HPDE6-E6E7 (cell line): ENCODE measurements around the gene PDZD2.
"Not testable (repeated sequence)": the region's sequence is repeated elsewhere in the genome, so short reads cannot be mapped to it uniquely, and the experiment has no call there.

ENCODE experiments used
- DNase-seq: peaks from one replicate; pipeline ENCODE4 v3.0.0; 2011; ENCODE audit warnings: missing footprints; ENCODE audit errors: extremely low spot score

Gene PDZD2

DNA sequence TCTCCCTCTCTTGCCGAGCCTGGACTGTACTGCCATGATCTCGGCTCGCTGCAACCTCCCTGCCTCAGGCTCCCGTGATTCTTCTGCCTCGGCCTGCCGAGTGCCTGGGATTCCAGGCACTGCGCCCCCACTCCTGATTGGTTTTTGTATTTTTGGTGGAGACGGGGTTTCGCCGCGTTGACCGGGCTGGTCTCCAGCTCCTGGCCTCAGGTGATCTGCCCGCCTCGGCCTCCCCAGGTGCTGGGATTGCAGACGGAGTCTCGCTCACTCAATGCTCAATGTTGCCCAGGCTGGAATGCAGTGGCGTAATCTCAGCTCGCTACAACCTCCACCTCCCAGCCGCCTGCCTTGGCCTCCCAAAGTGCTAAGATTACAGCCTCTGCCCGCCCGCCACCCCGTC, 400.2 kb downstream of the PDZD2 start:
- DNase-seq: not testable (repeated sequence)

DNA sequence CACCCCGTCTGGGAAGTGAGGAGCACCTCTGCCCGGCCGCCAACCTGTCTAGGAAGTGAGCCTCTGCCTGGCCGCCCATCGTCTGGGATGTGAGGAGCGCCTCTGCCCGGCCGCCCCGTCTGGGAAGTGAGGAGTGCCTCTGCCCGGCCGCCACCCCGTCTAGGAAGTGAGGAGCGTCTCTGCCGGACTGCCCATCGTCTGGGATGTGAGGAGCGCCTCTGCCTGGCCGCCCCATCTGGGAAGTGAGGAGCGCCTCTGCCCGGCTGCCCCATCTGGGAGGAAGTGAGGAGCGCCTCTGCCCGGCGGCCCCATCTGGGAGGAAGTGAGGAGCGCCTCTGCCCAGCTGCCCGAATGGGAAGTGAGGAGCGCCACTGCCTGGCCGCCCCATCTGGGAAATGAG, 400.7 kb downstream of the PDZD2 start:
- not testable (repeated sequence) for DNase-seq

DNA sequence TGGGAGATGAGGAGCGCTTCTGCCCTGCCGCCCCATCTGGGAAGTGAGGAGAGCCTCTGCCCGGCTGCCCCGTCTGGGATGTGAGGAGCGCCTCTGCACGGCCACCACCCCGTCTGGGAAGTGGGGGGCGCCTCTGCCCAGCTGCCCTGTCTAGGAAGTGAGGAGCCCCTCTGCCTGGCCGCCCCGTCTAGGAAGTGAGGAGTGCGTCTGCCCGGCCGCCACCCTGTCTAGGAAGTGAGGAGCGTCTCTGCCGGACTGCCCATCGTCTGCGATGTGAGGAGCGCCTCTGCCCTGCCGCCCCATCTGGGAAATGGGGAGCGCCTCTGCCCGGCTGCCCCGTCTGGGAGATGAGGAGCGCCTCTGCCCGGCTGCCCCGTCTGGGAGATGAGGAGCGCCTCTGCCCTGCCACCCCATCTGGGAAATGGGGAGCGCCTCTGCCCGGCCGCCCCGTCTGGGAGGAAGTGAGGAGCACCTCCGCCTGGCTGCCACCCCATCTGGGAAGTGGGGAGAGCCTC, 401.3 kb downstream of the PDZD2 start:
- not testable (repeated sequence) for DNase-seq

DNA sequence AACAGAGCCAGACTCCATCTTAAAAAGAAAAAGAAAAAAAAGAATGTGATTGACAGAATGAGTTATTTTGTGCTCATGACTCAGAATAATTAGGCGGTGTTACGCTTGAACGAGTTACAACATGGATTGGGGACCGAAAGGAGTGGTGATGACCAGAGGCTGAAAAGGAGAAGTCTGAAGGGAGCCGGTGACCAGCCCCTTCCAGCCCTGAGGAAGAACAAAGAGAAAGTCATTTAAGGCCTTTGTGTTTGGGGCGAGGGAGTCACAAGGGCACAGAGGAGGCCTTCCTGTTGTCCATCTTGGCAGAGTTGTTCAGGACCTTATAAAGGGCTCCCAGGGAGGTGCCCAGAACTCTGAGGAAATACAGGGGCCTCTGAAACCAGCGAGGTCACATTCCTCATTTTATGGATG, 403.6 kb downstream of the PDZD2 start:
- peak; percentile 76 for DNase-seq

DNA sequence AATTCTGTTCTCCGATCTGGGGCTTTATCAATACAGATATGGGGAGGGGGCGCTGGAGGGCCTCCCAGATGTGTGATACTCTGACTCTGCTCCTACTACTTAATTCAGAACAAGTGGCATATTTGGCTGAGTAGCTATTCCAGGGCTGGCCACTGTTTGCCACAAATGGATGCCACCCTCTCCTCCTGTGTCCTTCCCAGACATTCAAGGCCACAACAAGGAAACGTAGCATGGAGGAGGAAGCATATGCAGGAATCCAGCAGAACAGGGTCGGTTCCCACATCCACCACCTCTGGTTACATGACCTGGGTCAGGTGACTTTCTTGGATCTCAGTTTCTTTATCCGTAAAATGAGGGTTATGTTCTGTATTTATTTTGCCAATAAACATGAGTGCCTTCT, 404.2 kb downstream of the PDZD2 start:
- DNase-seq: no peak

DNA sequence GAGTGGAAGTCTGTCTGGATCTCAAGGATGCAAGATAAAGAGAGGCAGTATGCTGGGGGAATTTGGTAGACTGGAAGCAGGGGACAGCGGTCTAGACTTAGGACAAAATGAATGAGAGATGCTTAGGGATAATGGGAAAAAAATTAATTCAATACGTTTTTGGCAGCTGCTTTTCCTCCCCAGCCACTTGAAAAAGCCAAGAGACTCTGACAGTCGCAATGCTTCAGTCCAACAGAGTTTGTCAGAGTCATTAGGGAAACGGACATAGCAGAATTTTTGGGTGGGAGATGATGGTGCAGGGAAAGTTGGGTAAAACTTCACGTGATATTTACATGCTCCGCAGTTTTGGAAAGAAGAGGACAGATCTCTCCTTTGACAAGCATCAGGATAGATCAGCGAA, 405.5 kb downstream of the PDZD2 start:
- no peak for DNase-seq

DNA sequence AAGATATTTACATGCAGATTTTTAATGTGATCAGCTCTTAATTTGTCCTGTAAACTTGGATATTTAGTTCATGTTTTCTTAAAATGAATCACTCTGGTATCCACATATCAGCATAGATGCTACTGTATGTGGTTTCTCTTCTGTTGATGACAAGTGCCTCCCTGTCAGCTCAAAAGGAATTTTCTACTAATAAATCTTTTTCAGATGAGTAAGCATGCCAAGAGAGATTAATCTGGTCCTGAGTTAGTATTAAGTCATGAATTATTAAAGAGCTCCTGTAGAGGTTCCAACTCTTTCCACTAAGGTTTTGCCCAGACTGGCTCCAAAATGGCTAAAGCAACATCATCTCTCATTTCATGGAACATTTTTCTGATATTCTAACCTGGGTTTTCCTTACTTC, 406.0 kb downstream of the PDZD2 start:
- peak; percentile 69 for DNase-seq

DNA sequence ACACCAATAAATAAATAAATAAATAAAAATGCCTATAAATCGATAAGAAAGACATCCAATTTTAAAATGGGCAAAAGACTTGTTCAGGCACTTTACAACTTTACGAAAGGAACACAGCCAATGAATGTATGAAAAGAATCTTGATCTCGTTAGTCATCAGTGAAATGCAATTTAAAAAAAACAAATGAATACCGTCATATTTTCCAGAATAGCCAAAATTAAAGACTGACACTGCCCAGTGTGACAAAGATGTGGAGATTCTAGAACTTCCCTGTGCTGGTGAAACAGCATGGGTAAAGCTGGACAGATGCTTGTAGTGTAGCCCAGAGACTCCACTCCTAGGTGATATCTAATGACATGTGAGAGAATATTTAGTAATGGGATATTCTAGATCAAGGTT, 408.1 kb downstream of the PDZD2 start:
- DNase-seq: no peak

DNA sequence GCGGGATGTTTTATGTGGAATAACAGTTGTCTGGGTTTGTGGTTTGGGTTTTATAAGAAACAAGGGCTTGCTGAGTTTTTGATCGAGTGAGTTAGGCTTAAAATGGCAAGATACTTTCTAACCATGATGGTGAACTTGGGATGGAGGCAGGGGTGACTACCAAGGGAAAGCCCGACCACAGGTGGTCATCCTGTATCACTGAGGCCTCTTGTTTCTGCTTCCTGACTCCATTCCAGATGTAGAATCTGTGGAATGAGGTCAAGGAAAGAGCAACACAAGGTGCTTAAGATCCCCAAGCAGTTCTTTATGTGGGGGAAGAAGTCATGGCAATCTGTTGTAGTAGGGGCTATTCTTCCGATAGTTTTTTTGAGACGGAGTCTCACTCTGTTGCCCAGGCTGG, 412.9 kb downstream of the PDZD2 start:
- DNase-seq: no peak

DNA sequence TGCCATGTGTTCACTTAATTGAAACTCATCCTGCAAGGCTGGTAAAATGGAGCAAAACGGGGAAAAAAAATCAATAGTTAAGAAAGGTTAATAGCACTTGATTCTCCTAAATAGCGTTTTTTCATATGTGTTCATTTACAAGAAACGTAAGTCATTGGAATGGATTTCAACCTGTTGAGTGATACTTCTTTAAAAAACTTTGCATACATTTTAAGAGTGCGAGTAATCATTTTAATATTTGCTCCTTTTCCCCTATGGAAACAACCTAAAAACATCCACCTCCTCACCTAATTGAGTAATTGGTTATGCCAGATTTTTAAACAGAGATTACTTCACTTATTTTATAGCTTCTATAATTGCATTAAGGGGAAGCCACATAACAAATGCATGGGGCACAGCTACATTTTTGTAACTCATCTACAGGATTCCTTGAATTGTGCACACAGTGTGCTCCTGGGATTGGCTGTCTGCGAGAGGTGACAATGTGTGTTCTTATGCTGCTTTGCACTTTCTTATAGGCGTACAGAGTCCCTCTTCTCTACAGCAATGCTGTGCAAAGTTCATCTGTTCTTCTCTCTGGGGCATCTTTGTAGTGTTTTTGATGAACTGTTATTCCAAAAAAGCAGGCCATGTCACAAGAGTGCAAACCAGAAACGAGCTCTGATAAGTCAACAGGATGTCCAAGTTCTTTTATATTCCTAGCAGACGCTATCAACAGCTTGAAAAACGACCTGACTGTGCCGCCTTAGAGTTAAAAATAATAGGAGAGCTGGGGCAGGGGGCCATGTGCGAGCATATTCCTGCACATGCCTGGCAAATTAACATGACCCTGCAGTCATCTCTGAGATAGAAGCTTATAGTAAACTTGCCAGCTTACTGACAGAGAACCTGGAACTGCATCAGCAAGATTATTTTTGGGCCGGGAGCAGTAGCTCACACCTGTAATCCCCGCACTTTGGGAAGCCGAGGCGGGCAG, 417.2 kb downstream of the PDZD2 start:
- no peak for DNase-seq

DNA sequence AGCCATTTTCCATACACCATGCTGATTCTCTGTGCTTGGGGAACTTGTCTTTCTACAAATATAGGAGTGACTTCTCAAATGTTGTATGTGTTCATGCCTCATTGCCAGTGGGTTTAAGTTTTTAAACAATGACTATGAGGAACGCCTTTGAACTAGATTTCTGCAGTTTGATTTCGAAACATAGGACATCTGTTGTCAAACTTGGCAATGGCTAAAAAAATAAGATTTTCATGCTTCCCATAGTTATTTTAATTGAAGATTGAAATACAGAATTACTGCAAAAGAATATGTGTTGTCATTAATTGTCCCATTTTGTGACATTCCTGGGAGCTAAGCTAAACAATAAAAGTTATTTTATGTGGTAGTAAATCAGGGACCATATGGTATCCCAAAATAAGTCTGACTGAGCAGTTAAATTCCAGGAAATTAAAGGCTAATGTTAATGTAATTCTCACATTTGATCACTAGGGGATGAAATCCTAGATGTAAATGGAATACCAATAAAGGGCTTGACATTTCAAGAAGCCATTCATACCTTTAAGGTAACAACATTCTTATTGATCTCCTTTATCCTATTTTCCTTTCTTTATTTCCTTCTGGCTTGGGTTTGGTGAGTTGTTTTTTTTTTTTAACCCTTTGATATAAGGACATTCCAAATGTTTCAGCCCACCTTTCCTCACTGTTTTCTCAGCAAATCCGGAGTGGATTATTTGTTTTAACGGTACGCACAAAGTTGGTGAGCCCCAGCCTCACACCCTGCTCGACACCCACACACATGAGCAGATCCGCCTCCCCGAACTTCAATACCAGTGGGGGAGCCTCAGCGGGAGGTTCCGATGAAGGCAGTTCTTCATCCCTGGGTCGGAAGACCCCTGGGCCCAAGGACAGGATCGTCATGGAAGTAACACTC, 418.5 kb downstream of the PDZD2 start:
- no peak for DNase-seq

DNA sequence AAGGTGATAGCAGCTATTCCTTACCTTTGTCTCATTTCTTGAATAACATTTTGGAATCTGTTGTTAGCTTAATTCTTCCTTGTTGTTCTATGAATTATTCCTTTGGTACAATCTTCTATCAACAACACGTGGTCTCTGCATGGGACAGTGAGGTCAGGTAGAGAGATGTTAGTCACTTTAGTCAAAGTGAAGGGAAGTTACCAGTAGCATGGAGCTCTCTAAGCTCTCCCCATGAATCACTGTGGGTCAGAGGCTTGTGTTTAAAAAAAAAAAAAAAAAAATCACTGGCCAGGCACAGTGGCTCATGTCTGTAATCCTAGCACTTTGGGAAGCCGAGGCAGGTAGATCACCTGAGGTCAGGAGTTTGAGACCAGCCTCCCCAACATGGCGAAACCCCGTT, 419.2 kb downstream of the PDZD2 start:
- DNase-seq: no peak

DNA sequence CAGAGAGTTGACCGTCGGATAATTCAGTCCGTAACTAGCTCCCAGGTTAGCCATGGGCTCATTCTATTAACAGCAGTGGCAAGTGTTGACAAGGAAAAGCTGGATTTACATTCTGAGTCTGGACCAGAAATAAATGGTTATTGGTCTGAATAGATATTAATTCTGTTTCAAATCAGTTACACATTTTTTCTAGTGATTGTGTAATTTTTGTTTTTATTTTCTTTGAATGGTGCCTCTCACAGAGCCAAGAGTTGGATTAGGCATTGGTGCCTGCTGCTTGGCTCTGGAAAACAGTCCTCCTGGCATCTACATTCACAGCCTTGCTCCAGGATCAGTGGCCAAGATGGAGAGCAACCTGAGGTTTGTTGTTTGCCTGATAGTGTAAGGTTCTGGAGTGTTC, 420.1 kb downstream of the PDZD2 start:
- DNase-seq: no peak

DNA sequence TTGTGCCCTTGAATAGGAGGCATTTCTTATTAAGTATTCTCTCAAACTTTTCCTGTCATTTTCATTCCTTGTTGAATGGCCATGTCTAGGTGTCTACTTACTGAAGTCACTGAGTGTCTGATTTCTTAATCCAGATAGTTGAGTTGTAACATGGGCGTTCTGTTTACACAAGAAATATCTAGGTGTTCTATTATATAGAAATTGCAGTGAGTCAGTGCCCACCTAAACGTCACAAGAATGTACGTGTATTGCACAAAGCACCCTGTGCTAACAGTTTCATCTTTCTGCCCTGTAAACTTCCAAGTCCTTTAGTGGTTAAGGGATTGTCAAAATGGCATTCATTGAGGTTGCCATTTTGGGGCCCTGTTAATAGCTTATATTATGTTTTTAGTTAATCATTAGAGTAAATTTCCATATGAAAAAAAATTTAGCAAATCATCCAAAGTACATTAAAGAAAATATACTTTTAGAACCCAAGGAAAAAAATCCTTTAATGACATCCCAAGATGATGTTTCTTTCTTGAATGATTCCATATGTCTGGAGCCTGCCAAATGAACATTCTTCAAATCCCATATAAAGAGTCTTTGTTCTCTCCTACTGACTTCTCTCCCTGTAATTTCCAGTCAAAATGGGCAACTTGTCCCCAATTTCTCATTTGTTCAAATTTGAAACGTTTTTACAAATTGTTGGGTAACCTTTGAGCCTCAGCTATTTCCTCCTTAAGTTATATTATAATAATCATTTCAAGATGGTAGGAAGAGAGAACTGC, 421.0 kb downstream of the PDZD2 start:
- DNase-seq: peak; percentile 73

DNA sequence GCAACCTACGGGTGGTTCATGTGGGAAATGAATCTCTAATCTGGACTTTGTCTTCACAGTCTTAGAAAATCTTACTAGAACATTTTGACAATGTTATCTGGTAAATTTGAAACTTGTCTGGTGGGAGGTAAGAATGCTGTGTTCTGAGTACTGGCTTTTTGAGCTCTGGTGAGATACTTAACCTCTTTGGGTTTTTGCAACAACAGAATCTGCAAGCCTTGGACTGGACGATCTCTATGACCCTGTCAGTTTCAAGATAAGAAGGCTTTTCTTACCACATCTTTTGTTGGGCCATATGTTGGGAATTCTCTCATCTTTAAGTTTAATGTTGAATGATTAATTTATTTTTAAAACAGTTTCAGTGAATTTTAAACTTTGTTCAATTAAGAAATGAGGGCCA, 422.3 kb downstream of the PDZD2 start:
- no peak for DNase-seq

DNA sequence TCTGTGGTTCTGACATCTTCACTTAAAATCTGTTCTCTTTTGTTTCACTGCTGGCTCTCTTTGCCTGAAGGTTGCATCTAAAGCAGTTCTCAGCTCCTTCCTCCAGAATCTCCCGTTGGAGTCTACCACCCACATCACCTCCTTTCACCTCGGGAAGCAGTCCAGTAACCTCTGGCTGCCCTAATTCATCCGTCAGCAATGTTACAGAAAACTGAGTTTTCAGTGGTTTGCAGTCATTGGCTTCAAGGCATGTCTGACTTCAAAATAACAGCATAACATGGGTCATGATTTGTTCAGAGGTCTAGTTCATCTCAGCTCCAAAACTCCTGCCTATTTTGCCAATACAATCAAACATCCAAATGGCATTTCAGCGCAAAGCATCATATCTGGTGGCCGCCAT, 427.5 kb downstream of the PDZD2 start:
- DNase-seq: no peak

DNA sequence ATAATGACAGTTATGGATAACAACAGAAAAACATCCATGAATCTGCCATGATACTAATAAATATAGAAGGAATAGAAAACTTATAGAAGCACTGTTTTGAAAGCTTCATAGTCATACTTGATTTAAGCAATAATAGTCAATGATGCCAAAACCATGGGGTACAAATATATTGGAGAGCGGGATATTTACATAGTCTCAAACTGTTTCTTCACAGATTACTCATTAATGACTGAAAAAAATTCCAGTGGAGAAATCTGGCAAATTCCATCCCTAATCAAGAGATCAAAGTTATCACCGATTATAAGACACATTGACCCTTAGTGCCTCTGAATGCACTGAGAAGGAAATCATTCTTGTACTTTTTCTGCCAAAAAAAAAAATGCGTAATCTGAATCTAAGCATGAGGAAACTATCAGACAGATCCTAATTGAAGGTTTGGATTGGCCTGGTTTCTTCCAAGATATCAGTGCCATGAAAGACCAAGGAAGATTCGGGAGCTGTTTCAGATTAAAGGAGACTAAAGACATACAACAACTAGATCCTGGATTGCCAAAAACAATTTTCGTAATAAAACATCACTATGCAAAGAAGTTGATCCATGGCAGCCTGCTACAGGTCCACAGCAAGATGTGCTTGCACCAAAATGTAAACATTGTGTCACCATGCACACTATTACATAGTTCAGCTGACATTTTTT, 429.0 kb downstream of the PDZD2 start:
- DNase-seq: no peak

DNA sequence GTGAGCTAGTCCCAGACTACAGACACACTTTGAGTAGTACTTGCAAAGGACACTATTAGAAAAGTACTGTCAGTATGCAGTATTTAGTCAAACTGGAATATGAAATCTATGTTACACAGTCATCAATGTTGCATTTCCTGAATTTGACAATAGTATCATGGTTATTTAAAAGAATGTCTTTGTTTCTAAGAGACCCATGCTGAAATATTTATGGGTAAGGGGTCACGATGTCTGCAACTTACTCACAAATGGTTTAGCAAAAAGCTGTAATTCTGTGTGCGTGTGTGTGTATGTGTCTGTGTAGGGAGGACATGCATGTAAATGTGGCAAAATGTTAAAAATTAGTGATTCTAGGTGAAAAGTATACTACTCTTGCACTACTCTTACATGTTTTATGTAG, 429.6 kb downstream of the PDZD2 start:
- no peak for DNase-seq

DNA sequence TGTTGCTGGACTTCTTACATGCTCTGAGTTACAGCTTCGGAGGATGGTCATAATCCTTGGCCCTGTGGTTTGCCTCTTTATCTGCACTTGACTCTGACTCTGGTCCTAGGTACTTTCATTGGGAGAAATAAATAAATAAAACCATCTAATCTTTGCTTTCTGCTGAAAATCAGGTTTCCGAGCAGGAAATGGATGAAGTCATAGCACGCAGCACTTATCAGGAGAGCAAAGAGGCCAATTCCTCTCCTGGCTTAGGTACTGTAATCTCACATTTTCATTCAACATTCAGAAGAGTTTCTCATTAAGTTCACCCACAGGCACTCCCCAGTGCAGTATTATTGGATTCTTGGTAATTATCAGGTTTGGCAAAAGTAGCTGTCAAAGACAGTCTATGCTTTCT, 430.5 kb downstream of the PDZD2 start:
- DNase-seq: no peak

DNA sequence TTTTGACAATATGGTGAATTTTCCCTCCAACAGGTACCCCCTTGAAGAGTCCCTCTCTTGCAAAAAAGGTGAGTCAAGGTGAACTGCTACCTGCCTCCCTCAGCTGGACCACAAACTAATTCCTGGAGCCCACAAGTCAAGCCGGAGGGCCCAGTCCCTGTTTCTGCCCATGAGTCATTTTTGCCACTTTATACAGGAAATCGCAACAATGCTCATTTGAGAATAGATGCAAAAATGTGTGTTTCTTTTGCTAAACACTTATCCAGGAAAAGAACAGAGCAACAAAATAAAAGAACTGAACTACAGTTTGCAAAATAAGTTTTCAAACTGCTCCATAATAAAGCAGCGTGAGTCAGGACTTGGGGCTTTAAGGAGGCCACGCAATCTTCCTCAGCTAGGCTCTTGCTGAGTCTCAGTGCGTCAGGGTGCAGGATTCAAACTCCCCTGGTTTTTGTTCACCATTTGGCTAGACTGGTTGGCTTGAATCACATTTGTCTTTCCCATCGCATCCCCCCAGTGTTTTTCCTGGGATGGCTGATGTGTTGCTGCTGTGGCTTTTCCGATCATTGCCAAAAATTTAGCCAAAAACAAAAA, 432.5 kb downstream of the PDZD2 start:
- peak; percentile 32 for DNase-seq

DNA sequence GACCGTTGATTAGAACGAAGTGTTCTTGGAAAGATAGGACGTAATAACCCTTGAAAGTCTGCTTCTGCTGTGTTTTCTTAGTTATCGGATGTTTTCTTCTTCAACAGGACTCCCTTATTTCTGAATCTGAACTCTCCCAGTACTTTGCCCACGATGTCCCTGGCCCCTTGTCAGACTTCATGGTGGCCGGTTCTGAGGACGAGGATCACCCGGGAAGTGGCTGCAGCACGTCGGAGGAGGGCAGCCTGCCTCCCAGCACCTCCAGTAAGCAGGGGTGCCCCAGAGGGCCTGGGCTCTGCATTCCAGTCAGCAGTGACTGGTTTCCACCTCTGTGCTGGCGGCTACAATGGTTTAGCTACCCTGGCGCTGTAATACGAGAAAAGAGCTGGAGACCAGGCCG, 433.1 kb downstream of the PDZD2 start:
- no peak for DNase-seq
